ENCODE measurements around the gene BMP7. TPM values are rescaled to one million over a fixed set of nuclear protein-coding genes. Genes with fewer than 3 reads are reported as not detected.

Gene BMP7
- total RNA-seq, 1 donor from 2014 or later = 9.4 TPM

DNA sequence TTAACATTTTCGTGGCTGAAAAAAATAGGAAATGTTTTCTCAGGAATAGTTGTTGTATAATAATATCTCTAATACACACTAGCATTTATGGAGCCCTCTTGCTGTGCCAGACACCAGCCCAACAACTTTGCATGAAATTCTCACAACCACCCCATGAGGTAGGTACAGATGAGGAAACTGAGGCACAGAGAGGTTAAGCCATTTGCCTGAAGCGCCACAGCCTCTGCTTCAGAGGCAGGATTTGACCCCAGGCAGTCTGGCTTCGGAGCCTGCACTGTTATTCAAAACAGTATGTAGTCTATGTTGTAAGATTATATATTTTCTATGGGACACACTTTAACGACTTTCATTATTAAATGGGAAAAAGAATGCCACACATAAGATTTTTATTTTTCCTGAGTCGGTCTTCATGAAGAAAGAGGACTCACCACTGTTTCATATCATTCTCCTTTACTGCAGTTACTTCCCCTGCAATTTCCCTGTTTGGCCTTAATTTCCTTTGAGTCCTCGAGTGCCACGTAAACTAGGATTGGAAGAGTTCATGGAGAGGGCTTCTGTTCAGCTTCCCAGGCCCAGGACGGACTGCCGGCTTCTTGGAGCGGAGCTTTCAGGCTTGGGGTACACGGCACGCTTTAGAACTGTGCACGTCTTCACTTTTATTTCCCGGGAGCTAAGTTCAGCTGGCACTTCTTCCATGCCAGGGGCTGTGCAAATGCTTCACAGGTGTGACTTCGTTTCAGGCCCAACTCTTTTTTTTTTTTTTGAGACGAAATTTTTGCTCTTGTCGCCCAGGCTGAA lies 128.0 kb downstream of the BMP7 start:
- DNase-seq (ENCODE audit: low spot score in 2 of 2) = no peak
- no peak for FAIRE-seq

GRCh38 chr20:57137676-57138075 lies 128.8 kb downstream of the BMP7 start:
- DNase-seq (ENCODE audit: low spot score in 2 of 2) (no peak), FAIRE-seq (no peak)

DNA sequence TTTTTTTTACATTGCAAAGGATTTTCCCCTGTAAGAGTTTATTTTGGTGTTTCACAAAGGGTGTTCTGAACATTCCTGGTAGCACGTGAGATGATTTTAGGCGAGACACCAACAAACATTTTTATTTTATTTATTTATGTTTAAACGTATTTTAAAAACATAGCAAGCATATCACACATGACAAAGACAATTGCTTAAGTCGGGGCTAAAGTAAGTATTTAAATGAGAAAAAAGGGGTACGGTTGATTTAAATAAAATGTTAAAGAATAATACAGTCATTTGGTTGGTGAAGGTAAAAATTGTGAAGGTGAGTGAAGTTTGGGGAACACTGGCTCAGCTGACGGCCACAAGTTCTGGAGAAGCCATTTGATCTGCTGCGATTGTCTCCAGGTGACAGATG lies 129.7 kb downstream of the BMP7 start:
- DNase-seq (ENCODE audit: low spot score in 2 of 2) (no peak), FAIRE-seq (no peak)

GRCh38 chr20:57135875-57136274 lies 130.6 kb downstream of the BMP7 start:
- DNase-seq (ENCODE audit: low spot score in 2 of 2) = no peak
- no peak for FAIRE-seq

GRCh38 chr20:57134804-57135203 lies 131.6 kb downstream of the BMP7 start:
- no peak for DNase-seq (ENCODE audit: low spot score in 2 of 2)
- no peak for FAIRE-seq

DNA sequence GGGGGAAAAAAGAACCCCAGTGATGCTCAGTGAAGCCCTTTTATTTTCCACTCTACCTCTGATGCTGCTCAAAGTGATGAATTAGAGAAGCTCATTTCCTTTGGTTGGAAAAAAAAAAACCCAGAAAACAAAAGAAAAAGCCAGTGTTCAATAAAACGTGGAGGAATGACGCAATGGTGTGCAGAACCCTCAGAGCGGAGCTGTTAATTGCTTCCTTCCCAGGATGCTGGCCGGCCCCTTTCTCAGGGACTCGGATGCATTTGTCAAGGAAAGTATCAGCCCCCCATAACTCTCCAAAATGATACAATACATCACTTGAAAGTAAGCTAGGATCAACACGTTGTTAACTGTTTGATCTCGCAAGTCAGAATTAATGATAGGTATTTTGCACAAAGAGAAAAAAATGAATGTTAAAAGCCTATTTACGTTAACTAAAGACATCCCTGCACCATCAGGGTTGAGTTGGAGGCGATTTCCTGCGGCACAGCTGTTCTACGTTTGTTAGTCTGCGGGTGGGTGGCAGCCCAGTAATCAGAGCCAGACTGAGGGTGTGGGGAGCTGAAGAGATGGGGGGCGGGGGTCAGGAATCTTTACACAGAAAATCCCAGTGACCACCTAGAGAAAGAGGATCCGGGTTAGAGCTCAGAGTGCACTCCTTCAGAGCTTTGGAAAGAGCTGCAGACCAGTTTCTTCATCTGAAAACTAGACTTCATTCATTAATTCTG lies 132.4 kb downstream of the BMP7 start:
- FAIRE-seq (no peak), DNase-seq (ENCODE audit: low spot score in 2 of 2) (no peak)

DNA sequence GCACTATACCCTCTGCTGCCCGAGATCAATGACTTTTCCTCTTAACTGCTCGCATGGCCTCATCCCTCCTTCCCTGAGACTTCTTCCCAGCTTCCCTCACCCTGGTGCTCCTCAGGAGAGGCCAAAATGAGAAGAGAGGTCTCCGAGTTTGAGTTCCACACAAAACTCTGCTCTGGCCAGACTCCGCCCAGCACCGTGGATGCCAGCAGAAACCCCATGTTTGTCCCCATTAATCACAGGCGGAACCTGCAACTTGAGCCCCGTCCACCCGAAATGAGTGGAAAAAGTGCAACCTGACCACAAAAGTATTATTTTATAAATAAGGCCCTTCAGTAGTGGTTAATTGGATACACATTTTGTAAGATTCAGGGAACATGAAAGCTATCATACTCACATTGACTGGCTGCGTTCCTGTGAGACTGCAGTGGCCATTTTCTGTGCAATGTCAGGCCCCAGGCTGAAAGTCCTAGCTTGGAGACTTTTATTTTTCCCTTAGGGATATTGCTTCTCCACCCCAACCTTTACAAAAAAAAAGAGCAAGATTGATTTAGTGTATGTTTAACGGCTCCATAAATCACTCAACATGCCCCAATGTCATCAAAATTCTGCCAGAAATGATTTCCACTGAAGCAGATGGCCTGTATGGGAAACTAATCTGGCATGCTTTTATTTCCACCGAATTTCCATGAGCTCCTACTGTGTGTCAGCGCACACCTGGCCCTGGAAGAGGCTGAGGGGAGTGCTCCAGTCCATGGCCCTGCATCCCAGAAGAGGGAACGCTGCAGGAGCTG lies 134.6 kb downstream of the BMP7 start:
- DNase-seq (ENCODE audit: low spot score in 2 of 2) = no peak
- no peak for FAIRE-seq

DNA sequence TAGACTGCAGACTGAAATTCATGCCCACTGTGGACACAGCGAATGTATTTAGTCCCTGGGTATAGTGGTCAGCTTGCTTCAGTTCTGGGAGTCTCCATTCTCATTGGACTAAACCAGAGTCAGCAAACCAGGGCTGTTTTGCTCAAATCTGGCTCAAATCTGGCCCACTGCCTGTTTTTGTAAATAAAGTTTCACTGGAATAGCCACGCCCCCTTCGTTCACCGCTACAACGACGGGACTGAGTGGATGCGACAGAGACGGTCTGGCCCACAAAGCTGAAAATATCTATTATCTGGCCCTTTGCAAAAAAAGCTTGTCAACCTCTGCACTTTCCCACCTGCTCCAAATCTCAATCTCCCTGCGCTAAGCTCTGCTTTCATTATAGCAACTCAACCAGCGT lies 135.4 kb downstream of the BMP7 start:
- no peak for DNase-seq (ENCODE audit: low spot score in 2 of 2)
- FAIRE-seq = no peak

- FAIRE-seq = no peak
- no peak for DNase-seq (ENCODE audit: low spot score in 2 of 2)
Measured at GRCh38 chr20:57130160-57130772, 136.2 kb downstream of the BMP7 start.

GRCh38 chr20:57129303-57129702 lies 137.1 kb downstream of the BMP7 start:
- FAIRE-seq (no peak), DNase-seq (ENCODE audit: low spot score in 2 of 2) (no peak)

GRCh38 chr20:57128044-57128757 lies 138.2 kb downstream of the BMP7 start:
- FAIRE-seq (no peak), DNase-seq (ENCODE audit: low spot score in 2 of 2) (no peak)

GRCh38 chr20:57126481-57127092 lies 139.9 kb downstream of the BMP7 start:
- DNase-seq (ENCODE audit: low spot score in 2 of 2) = no peak
- FAIRE-seq = no peak

GRCh38 chr20:57124800-57125517 lies 141.5 kb downstream of the BMP7 start:
- FAIRE-seq = no peak
- no peak for DNase-seq (ENCODE audit: low spot score in 2 of 2)

- FAIRE-seq = no peak
- no peak for DNase-seq (ENCODE audit: low spot score in 2 of 2)
Measured at GRCh38 chr20:57124366-57124765, 142.1 kb downstream of the BMP7 start.

GRCh38 chr20:57123504-57123903 lies 142.9 kb downstream of the BMP7 start:
- DNase-seq (ENCODE audit: low spot score in 2 of 2) (no peak), FAIRE-seq (no peak)

DNA sequence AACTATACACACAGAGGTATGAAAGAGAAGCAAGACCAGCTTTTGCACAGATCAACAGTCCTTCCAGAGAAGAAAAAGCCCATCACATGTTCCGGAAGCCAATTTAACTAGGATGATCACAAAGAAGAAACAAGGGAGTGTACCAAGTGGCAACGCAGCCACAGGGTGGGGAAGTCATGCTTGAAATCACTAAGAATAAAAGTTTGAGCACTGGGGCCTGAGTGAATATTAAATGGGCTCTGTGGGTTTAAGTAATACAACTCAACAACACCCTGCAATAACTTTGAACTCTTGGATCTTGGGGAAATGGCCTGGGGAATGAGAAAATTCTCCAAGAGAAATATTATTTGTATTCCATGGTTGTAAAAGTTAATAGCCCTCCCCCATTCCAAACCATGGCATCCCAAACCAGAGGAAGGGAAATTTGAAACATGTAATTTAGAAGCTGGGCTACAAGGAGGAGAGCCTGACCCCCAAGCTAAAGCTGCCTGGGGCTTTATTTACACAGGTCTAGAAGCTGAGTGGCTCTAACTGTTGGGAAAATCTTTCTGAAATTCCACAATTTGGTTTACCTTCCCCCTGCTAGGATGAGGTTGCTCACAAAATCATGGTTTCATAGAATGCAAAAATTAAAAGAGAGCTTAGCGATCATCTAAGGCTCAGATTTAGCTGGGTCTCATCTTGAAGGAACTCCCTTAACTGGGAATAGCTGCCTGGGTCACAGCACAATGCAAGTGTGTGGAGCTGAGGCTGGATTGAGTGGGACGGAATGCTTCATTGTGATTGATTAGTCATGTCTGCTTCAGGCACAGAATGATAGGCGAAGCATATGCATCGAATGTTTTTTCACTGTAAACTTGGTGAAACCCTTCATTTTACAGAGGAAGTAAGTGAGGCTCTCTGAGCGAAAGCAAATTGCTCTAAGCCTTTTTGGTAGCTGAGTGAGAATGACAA lies 143.6 kb downstream of the BMP7 start:
- DNase-seq (ENCODE audit: low spot score in 2 of 2) = no peak
- no peak for FAIRE-seq

- FAIRE-seq = no peak
Measured at GRCh38 chr20:57118964-57119363, 147.5 kb downstream of the BMP7 start.

More at GRCh38 chr20:57118964-57119363, 147.5 kb downstream of the BMP7 start:
- DNase-seq (ENCODE audit: low spot score in 2 of 2) = no peak
